ENCODE measurements around the gene NDUFB2. TPM values are rescaled to one million over a fixed set of nuclear protein-coding genes. Genes with fewer than 3 reads are reported as not detected.

The NDUFB2 gene
- total and polyA plus RNA-seq, 9 of the 15 experiments (the other 6 are each of a cell fraction or from before 2014, with no cell fraction given): 220 to 2,075 (median 320) TPM

GRCh38 chr7:140732416-140732815, 35.9 kb downstream of the NDUFB2 start:
- 96% methylated on average over 2 of the region's 2 CpGs for WGBS (ENCODE audit: insufficient coverage, low coverage, missing lambda C conversion rate)

GRCh38 chr7:140734096-140734495, 37.6 kb downstream of the NDUFB2 start:
- H3K9ac ChIP-seq (ENCODE audit: insufficient read depth in 1 of 2, low read depth in 2 of 2, low read length in 2 of 2): no peak overlapping the region
- in situ Hi-C loops (cut with MboI) (no loop called here), intact Hi-C loops (cut with micrococcal nuclease) (no loop called here)
- ChIA-PET POLR2A (interaction anchor here (0.9 kb wide), 1 partner anchor 12 kb away, joined by 3 read pairs; no protein-coding TSS in a partner anchor), CTCF (ENCODE audit: low intra/inter-chr PET ratio) (no interaction called here)
- no peaks in the 10 kb centered on the region for H3K9me1 ChIP-seq (ENCODE audit: control insufficient read depth, insufficient read depth, low read length)
- no peak for FAIRE-seq
- no peaks in the 10 kb centered on the region for H3K79me2 ChIP-seq (ENCODE audit: control insufficient read depth, insufficient read depth, low read length)
- peaks cover 20% of the 10 kb centered on the region; the same call in 2 of the 3 replicates for H3K36me3 ChIP-seq (ENCODE audit: control insufficient read depth, insufficient read depth, low read length)
- H3K4me1 ChIP-seq (replicated peaks in 1 of 2; ENCODE audit: control insufficient read depth in 2 of 2, insufficient read depth in 2 of 2, low read length in 2 of 2): no peaks in the 10 kb centered on the region
- WGBS (ENCODE audit: insufficient coverage, low coverage, missing lambda C conversion rate): 66% methylated on average over 2 of the region's 2 CpGs
- no peak for TF ChIP-seq NR2C2 (CRISPR knock-in tag; IDR thresholded peaks at IDR 0.05)
- TF ChIP-seq NR2C2 (tag; IDR thresholded peaks at IDR 0.05): no peak
- H3K9me3 ChIP-seq (replicated peaks; ENCODE audit: control insufficient read depth, insufficient read depth, low read depth, low read length): no peaks in the 10 kb centered on the region
- H2AFZ ChIP-seq (ENCODE audit: low read depth, low read length): no peak overlapping the region
- no peaks in the 10 kb centered on the region for H4K20me1 ChIP-seq (replicated peaks; ENCODE audit: control insufficient read depth, insufficient read depth, low read length)
- H3K27me3 ChIP-seq (ENCODE audit: control insufficient read depth in 2 of 2, insufficient read depth in 2 of 2, low read length in 2 of 2): no peaks in the 10 kb centered on the region
- DNase-seq (ENCODE audit: extremely low read depth in 1 of 4, low spot score in 3 of 4): no peak
- no peak; the same call in 2 of the 3 replicates for ATAC-seq
- H3K27ac ChIP-seq (ENCODE audit: extremely low read depth, low read depth, low read length): no peak overlapping the region
- H3K4me3 ChIP-seq: no peak overlapping the region
- H3K4me2 ChIP-seq (ENCODE audit: insufficient read depth, low read length): no peak overlapping the region
- BruUV-seq (replicated peaks): no TSS peak

More at GRCh38 chr7:140732416-140732815, 35.9 kb downstream of the NDUFB2 start:
- FAIRE-seq (no peak), DNase-seq (ENCODE audit: extremely low read depth in 1 of 4, low spot score in 3 of 4) (no peak), ATAC-seq (no peak)
- intact Hi-C loops (cut with micrococcal nuclease) (no loop called here), in situ Hi-C loops (cut with MboI) (no loop called here)
- Histone ChIP-seq H3K27ac (ENCODE audit: extremely low read depth, low read depth, low read length) (no peak overlapping the region), H2AFZ (ENCODE audit: low read depth, low read length) (no peak overlapping the region), H3K4me2 (ENCODE audit: insufficient read depth, low read length) (no peak overlapping the region), H3K27me3 (ENCODE audit: control insufficient read depth in 2 of 2, insufficient read depth in 2 of 2, low read length in 2 of 2) (no peaks in the 10 kb centered on the region), H3K79me2 (ENCODE audit: control insufficient read depth, insufficient read depth, low read length) (no peaks in the 10 kb centered on the region), H3K9me3 (replicated peaks; ENCODE audit: control insufficient read depth, insufficient read depth, low read depth, low read length) (no peaks in the 10 kb centered on the region), H3K9ac (ENCODE audit: insufficient read depth in 1 of 2, low read depth in 2 of 2, low read length in 2 of 2) (no peak overlapping the region), H3K9me1 (ENCODE audit: control insufficient read depth, insufficient read depth, low read length) (no peaks in the 10 kb centered on the region), H3K4me3 (no peak overlapping the region), H4K20me1 (replicated peaks; ENCODE audit: control insufficient read depth, insufficient read depth, low read length) (no peaks in the 10 kb centered on the region), H3K4me1 (replicated peaks in 1 of 2; ENCODE audit: control insufficient read depth in 2 of 2, insufficient read depth in 2 of 2, low read length in 2 of 2) (no peaks in the 10 kb centered on the region), H3K36me3 (ENCODE audit: control insufficient read depth, insufficient read depth, low read length) (peaks cover 14% of the 10 kb centered on the region; the same call in 2 of the 3 replicates)
- TF ChIP-seq ZC3H11A (IDR thresholded peaks at IDR 0.05; ENCODE audit: low read depth, low read length): no peak
- TF ChIP-seq SAP30 (IDR thresholded peaks at IDR 0.05; ENCODE audit: borderline replicate concordance, insufficient read depth, low read depth, low read length, poor library complexity, severe bottlenecking): no peak
- no peak for TF ChIP-seq TAF7 (tag; IDR thresholded peaks at IDR 0.05)
- ChIA-PET CTCF (ENCODE audit: low intra/inter-chr PET ratio) (no interaction called here), POLR2A (interaction anchor here (0.7 kb wide), 1 partner anchor 11 kb away, joined by 3 read pairs; no protein-coding TSS in a partner anchor)
- BruUV-seq (replicated peaks): no TSS peak

Measured in K562 (cell line).